ENCODE data around the gene TUT4. TPM values are rescaled to one million over a fixed set of nuclear protein-coding genes. Genes with fewer than 3 reads are reported as not detected.

The TUT4 gene
- total and polyA plus RNA-seq, 2 donors (not counting 3 experiments of a cell fraction or from before 2014, with no cell fraction given), result 24.7 to 41.2 TPM

DNA sequence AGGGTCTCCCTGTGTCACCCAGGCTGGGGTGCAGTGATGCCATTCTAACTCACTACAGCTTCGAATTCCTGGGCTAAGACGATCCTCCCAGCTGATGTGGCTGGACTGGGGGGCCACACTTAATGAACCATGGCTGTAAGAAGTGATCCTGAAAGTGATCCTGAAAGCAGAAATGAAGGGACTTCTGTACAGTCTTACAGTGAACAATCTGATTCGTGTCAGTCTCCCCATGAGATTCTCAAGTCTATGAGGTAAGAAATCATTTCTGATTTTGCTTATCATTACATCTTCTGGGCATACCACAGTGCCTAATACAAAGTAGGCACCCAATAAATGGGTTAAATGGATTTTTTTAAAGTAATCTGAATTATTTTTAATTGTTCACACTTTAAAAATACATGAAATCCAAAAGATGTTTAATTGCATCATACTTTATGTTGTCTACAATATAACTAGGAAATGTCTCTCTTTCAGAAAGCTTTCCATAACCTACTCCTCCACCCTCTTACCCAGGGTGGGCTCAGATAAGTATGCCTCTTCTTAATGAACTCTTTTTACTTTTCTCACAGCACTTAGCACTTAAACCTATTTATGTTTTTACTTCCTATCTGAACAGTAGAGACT lies 21.5 kb downstream of the TUT4 start:
- peaks cover 41% of the 10 kb centered on the region for H3K79me2 ChIP-seq (ENCODE audit: control insufficient read depth, insufficient read depth, low read length)
- intact Hi-C loops (cut with micrococcal nuclease), result no loop called here
- CTCF ChIA-PET, result no interaction called here
- FAIRE-seq, result no peak
- H3K9me1 ChIP-seq (replicated peaks; ENCODE audit: control insufficient read depth, extremely low read depth, insufficient read depth, low read length), result no peaks in the 10 kb centered on the region
- no peak overlapping the region for H2AFZ ChIP-seq (ENCODE audit: low read depth, low read length)
- H3K27me3 ChIP-seq (ENCODE audit: control insufficient read depth in 2 of 2, insufficient read depth in 2 of 2, low read length in 2 of 2), result no peaks in the 10 kb centered on the region
- H4K20me1 ChIP-seq (replicated peaks; ENCODE audit: control insufficient read depth, extremely low read depth, insufficient read depth, low read length), result no peaks in the 10 kb centered on the region
- H3K36me3 ChIP-seq (ENCODE audit: control insufficient read depth in 2 of 2, extremely low read depth in 1 of 2, insufficient read depth in 2 of 2, low read length in 2 of 2), result no peaks in the 10 kb centered on the region
- no peaks in the 10 kb centered on the region for H3K4me1 ChIP-seq (ENCODE audit: control insufficient read depth, extremely low read depth, insufficient read depth, low read length)
- H3K9me3 ChIP-seq (replicated peaks; ENCODE audit: control insufficient read depth, insufficient read depth, low read length), result no peaks in the 10 kb centered on the region
- no peak overlapping the region for H3K27ac ChIP-seq (ENCODE audit: insufficient read depth, low read depth, low read length)
- POLR2A ChIA-PET, result interaction anchor here (0.6 kb wide), 1 partner anchor 657 kb away, joined by 3 read pairs; no protein-coding TSS in a partner anchor
- no peak for TF ChIP-seq CTCF (IDR thresholded peaks at IDR 0.05; ENCODE audit: extremely low read depth in 1 of 2, insufficient read depth in 1 of 2, low read depth in 1 of 2, low read length in 2 of 2)
- TF ChIP-seq, protein P1, sequence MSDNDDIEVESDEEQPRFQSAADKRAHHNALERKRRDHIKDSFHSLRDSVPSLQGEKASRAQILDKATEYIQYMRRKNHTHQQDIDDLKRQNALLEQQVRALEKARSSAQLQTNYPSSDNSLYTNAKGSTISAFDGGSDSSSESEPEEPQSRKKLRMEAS (IDR thresholded peaks at IDR 0.05; ENCODE audit: insufficient read depth, insufficient read length), result no peak
- TF ChIP-seq GATA2 (IDR thresholded peaks at IDR 0.05; ENCODE audit: insufficient read depth, insufficient read length, low read depth, low read length), result no peak
- TF ChIP-seq MYC (IDR thresholded peaks at IDR 0.05; ENCODE audit: low read depth, low read length), result no peak
- TF ChIP-seq EZH2 (IDR thresholded peaks at IDR 0.05; ENCODE audit: borderline replicate concordance, low read depth, low read length, severe bottlenecking), result no peak
- no peak for TF ChIP-seq JUN (IDR thresholded peaks at IDR 0.05; ENCODE audit: borderline replicate concordance, insufficient read depth, insufficient read length, low read depth)
- TF ChIP-seq FOS (IDR thresholded peaks at IDR 0.05; ENCODE audit: borderline replicate concordance, insufficient read depth, low read length), result no peak
- TF ChIP-seq POLR2AphosphoS5 (IDR thresholded peaks at IDR 0.05; ENCODE audit: insufficient read depth, low read depth, low read length), result no peak
- no peak for TF ChIP-seq POLR2A (IDR thresholded peaks at IDR 0.05; ENCODE audit: low read depth, low read length)
- no peak for DNase-seq (ENCODE audit: low read depth, low spot score)
- no peak overlapping the region for H3K4me3 ChIP-seq (replicated peaks in 1 of 3; ENCODE audit: insufficient read depth in 1 of 3, low read depth in 1 of 3, low read length in 3 of 3)
- BruUV-seq (replicated peaks), result no TSS peak
- dilution Hi-C loops (cut with MboI; ENCODE audit: extremely low pct_ligation_motif_present, low sequenced_read_pairs), result no loop called here
- H3K9ac ChIP-seq (replicated peaks; ENCODE audit: extremely low read depth, insufficient read depth, low read length), result no peak overlapping the region
- no peak overlapping the region for H3K4me2 ChIP-seq (ENCODE audit: insufficient read depth, low read length)

Data from endothelial cell of umbilical vein (primary cell).